GM23338 (cell line): ENCODE data around the gene FEM1A. TPM values are rescaled to one million over a fixed set of nuclear protein-coding genes. Genes with fewer than 3 reads are reported as not detected.
"Not testable (repeated sequence)": the region's sequence is repeated elsewhere in the genome, so short reads cannot be mapped to it uniquely, and the experiment has no call there.

Experiments used
- ATAC-seq: fragments of 200-7000 bp; cut with Tn5 transposase; 3 replicates; pipeline ENCODE4 v1.9.1; 2020
- DNase-seq: peaks from one replicate; pipeline ENCODE4 v3.0.0-alpha.2; 2015; ENCODE audit warnings: low spot score
- H2AFZ ChIP-seq: fragments of 200-600 bp; sonication (generic); 2 replicates; pipeline ENCODE4 v1.8.0; 2016; ENCODE audit warnings: antibody characterized with exemption, mild to moderate bottlenecking, moderate library complexity
- H3F3A ChIP-seq: fragments of 200-600 bp; sonication (generic); replicated peaks from 2 replicates; pipeline ENCODE4 v1.8.0; 2017; ENCODE audit warnings: antibody characterized with exemption, mixed run types, low read depth
- H3K27ac ChIP-seq: fragments of 200-600 bp; sonication (generic); 2 replicates; pipeline ENCODE4 v1.6.1; 2016; ENCODE audit warnings: low read depth
- H3K27me3 ChIP-seq: fragments of 200-600 bp; sonication (generic); 2 replicates; pipeline ENCODE4 v1.8.0; 2016; ENCODE audit warnings: mild to moderate bottlenecking, mixed run types, moderate library complexity; ENCODE audit not compliant: insufficient read depth
- H3K36me3 ChIP-seq: fragments of 200-600 bp; sonication (generic); 2 replicates; pipeline ENCODE4 v1.8.0; 2016; ENCODE audit warnings: mild to moderate bottlenecking; ENCODE audit not compliant: insufficient read depth
- H3K4me1 ChIP-seq: fragments of 200-600 bp; sonication (generic); 2 replicates; pipeline ENCODE4 v1.8.0; 2016; ENCODE audit warnings: mild to moderate bottlenecking, moderate library complexity; ENCODE audit not compliant: insufficient read depth
- H3K4me2 ChIP-seq: fragments of 200-600 bp; sonication (generic); 2 replicates; pipeline ENCODE4 v1.7.1; 2017; ENCODE audit warnings: mixed run types
- H3K4me3 ChIP-seq: fragments of 200-600 bp; sonication (generic); 2 replicates; pipeline ENCODE4 v1.6.1; 2016; ENCODE audit warnings: mixed run types
- H3K79me2 ChIP-seq: fragments of 200-600 bp; sonication (generic); replicated peaks from 2 replicates; pipeline ENCODE4 v1.8.0; 2017; ENCODE audit warnings: mild to moderate bottlenecking; ENCODE audit not compliant: insufficient read depth
- H3K9me2 ChIP-seq: fragments of 200-600 bp; sonication (generic); 2 replicates; pipeline ENCODE4 v1.8.0; 2017; ENCODE audit not compliant: insufficient read depth
- H4K20me1 ChIP-seq: fragments of 200-600 bp; sonication (generic); replicated peaks from 2 replicates; pipeline ENCODE4 v1.8.0; 2017; ENCODE audit warnings: mild to moderate bottlenecking; ENCODE audit not compliant: insufficient read depth
- H3K27ac Mint-ChIP-seq: 2 replicates; pipeline ENCODE4 v1.8.0; 2020; ENCODE audit warnings: inconsistent platforms, mild to moderate bottlenecking, moderate library complexity, mixed read lengths
- H3K27me3 Mint-ChIP-seq: 3 replicates; pipeline ENCODE4 v1.8.0; 2022; ENCODE audit warnings: low read depth, mild to moderate bottlenecking, moderate library complexity, mixed read lengths, inconsistent platforms; ENCODE audit not compliant: insufficient read depth, poor library complexity
- H3K36me3 Mint-ChIP-seq: 3 replicates; pipeline ENCODE4 v1.8.0; 2021; ENCODE audit warnings: low read depth, mild to moderate bottlenecking, inconsistent platforms, moderate library complexity, mixed read lengths
- H3K4me1 Mint-ChIP-seq: 3 replicates; pipeline ENCODE4 v1.8.0; 2020; ENCODE audit warnings: mild to moderate bottlenecking, inconsistent platforms, mixed read lengths
- H3K4me3 Mint-ChIP-seq: 3 replicates; pipeline ENCODE4 v1.8.0; 2021; ENCODE audit warnings: moderate library complexity, mild to moderate bottlenecking, inconsistent platforms, mixed read lengths
- H3K9me3 Mint-ChIP-seq: 3 replicates; pipeline ENCODE4 v1.8.0; 2020; ENCODE audit warnings: moderate library complexity, mild to moderate bottlenecking, inconsistent platforms, mixed read lengths
- EZH2 ChIP-seq: fragments of 200-600 bp; sonication (generic); IDR thresholded peaks from one replicate; pipeline ENCODE4 v1.8.0; 2017; ENCODE audit warnings: antibody characterized with exemption, mild to moderate bottlenecking, low read depth; ENCODE audit not compliant: unreplicated experiment
- NANOG ChIP-seq: IDR thresholded peaks from 2 replicates; pipeline ENCODE4 v1.6.1; 2016; ENCODE audit warnings: antibody characterized with exemption, borderline replicate concordance
- STAT1 ChIP-seq: IDR thresholded peaks from one replicate; pipeline ENCODE4 v1.6.1; 2016; ENCODE audit warnings: antibody characterized with exemption; ENCODE audit not compliant: unreplicated experiment
- ZNF331 ChIP-seq: fragments of 250-450 bp; sonication (Bioruptor Pico); IDR thresholded peaks from 2 replicates; pipeline ENCODE4 v1.5.0; 2020; ENCODE audit warnings: low read depth, mild to moderate bottlenecking, moderate library complexity
- polyA plus RNA-seq: library from polyadenylated mRNA; unstranded; fragments of >200 nt; fragmentation: Nextera tagmentation; extraction: Ambion mirVana; gene quantifications from 2 replicates; pipeline ENCODE4 v1.2.1, GENCODE V29; 2016
- total RNA-seq: library from RNA; depleted of rRNA; stranded (reverse); fragments of >200 nt; shearing (Covaris generic); gene quantifications from 2 replicates; pipeline ENCODE4 v1.2.3, GENCODE V29; 2014
- TF ChIP-seq, protein P1 (sequence below): IDR thresholded peaks from one replicate; pipeline ENCODE4 v1.6.1; 2018; ENCODE audit warnings: antibody characterized with exemption; ENCODE audit not compliant: unreplicated experiment
- TF ChIP-seq, protein P2 (sequence below): fragments of 250-450 bp; sonication (Bioruptor Pico); IDR thresholded peaks from 2 replicates; pipeline ENCODE4 v1.5.0; 2020; ENCODE audit warnings: mild to moderate bottlenecking, moderate library complexity

Gene FEM1A
- total and polyA plus RNA-seq, 2 experiments from 2014 or later, result 0.87 to 16.5 TPM

- Mint-ChIP-seq H3K4me3 (no peak overlapping the region; the same call in 2 of the 3 replicates), H3K36me3 (no peaks in the 10 kb centered on the region; the same call in 2 of the 3 replicates), H3K9me3 (peaks cover 2% of the 10 kb centered on the region; the same call in 1 of the 3 replicates), H3K4me1 (peaks cover 12% of the 10 kb centered on the region), H3K27ac (no peak overlapping the region), H3K27me3 (peaks cover 3% of the 10 kb centered on the region)
- Histone ChIP-seq H3K79me2 (no peaks in the 10 kb centered on the region), H2AFZ (no peak overlapping the region), H3F3A (no peaks in the 10 kb centered on the region), H3K4me3 (no peak overlapping the region), H3K36me3 (no peaks in the 10 kb centered on the region; the same call in 1 of the 2 replicates), H3K27ac (no peak overlapping the region), H3K4me1 (peaks cover 7% of the 10 kb centered on the region), H3K27me3 (no peaks in the 10 kb centered on the region), H3K9me2 (no peaks in the 10 kb centered on the region), H3K4me2 (no peak overlapping the region), H4K20me1 (no peaks in the 10 kb centered on the region)
- TF ChIP-seq EZH2, result no peak
- ATAC-seq, result no peak
- no peak for DNase-seq
These were observed 46.9 kb upstream of the FEM1A start for GRCh38 chr19:4744451-4745174.

DNA sequence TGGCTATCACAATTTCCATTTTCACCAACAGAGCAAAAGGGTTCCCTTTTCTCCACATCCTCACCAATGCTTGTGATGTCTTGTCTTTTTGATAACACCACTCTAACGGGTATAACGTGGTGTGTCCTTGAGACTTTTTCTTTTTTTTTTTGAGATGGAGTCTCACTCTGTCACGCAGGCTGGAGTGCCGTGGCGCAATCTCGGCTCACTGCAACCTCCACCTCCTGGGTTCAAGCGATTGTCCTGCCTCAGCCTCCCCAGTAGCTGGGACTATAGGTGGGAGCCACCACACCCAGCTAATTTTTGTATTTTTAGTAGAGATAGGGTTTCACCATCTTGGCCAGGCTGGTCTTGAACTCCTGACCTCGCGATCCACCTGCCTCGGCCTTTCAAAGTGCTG, 46.4 kb upstream of the FEM1A start:
- not testable (repeated sequence) for ATAC-seq, H3K9me2 ChIP-seq, H3F3A ChIP-seq, H3K4me1 ChIP-seq, H3K27ac Mint-ChIP-seq, DNase-seq, H2AFZ ChIP-seq, H3K4me2 ChIP-seq, H3K9me3 Mint-ChIP-seq, H3K4me3 ChIP-seq, H3K36me3 Mint-ChIP-seq, H3K36me3 ChIP-seq, H4K20me1 ChIP-seq, H3K27me3 Mint-ChIP-seq, H3K27me3 ChIP-seq, H3K27ac ChIP-seq, H3K79me2 ChIP-seq, H3K4me3 Mint-ChIP-seq
- H3K4me1 Mint-ChIP-seq, result peaks cover 12% of the 10 kb centered on the region

DNA sequence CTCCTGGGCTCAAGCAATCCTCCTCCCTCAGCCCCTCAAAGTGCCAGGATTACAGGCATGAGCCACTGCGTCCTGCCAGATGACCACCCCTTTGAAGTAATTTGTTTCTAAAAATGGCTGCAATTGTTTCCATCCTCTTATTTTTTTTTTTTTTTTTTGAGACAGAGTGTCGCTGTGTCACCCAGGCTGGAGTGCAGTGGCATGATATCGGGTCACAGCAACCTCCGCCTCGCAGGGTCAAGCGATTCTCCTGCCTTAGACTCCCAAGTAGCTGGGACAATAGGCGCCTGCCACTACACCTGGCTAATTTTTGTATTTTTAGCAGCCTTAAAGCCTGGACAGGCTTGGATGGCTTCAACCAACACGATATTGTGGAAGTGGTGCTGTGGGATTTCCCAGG, 45.5 kb upstream of the FEM1A start:
- Mint-ChIP-seq H3K4me3 (no peak overlapping the region), H3K9me3 (peaks cover 2% of the 10 kb centered on the region; the same call in 1 of the 3 replicates), H3K36me3 (no peaks in the 10 kb centered on the region; the same call in 2 of the 3 replicates), H3K27me3 (peaks cover 4% of the 10 kb centered on the region), H3K27ac (no peak overlapping the region), H3K4me1 (peaks cover 12% of the 10 kb centered on the region)
- Histone ChIP-seq H3K4me3 (no peak overlapping the region), H2AFZ (no peak overlapping the region), H3K27ac (no peak overlapping the region), H3F3A (no peaks in the 10 kb centered on the region), H3K4me2 (no peak overlapping the region), H3K9me2 (no peaks in the 10 kb centered on the region), H3K79me2 (no peaks in the 10 kb centered on the region), H3K4me1 (peaks cover 7% of the 10 kb centered on the region), H3K36me3 (no peaks in the 10 kb centered on the region; the same call in 1 of the 2 replicates), H4K20me1 (no peaks in the 10 kb centered on the region), H3K27me3 (no peaks in the 10 kb centered on the region)
- TF ChIP-seq, protein P1, sequence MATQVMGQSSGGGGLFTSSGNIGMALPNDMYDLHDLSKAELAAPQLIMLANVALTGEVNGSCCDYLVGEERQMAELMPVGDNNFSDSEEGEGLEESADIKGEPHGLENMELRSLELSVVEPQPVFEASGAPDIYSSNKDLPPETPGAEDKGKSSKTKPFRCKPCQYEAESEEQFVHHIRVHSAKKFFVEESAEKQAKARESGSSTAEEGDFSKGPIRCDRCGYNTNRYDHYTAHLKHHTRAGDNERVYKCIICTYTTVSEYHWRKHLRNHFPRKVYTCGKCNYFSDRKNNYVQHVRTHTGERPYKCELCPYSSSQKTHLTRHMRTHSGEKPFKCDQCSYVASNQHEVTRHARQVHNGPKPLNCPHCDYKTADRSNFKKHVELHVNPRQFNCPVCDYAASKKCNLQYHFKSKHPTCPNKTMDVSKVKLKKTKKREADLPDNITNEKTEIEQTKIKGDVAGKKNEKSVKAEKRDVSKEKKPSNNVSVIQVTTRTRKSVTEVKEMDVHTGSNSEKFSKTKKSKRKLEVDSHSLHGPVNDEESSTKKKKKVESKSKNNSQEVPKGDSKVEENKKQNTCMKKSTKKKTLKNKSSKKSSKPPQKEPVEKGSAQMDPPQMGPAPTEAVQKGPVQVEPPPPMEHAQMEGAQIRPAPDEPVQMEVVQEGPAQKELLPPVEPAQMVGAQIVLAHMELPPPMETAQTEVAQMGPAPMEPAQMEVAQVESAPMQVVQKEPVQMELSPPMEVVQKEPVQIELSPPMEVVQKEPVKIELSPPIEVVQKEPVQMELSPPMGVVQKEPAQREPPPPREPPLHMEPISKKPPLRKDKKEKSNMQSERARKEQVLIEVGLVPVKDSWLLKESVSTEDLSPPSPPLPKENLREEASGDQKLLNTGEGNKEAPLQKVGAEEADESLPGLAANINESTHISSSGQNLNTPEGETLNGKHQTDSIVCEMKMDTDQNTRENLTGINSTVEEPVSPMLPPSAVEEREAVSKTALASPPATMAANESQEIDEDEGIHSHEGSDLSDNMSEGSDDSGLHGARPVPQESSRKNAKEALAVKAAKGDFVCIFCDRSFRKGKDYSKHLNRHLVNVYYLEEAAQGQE, result no peak
- TF ChIP-seq, protein P2, sequence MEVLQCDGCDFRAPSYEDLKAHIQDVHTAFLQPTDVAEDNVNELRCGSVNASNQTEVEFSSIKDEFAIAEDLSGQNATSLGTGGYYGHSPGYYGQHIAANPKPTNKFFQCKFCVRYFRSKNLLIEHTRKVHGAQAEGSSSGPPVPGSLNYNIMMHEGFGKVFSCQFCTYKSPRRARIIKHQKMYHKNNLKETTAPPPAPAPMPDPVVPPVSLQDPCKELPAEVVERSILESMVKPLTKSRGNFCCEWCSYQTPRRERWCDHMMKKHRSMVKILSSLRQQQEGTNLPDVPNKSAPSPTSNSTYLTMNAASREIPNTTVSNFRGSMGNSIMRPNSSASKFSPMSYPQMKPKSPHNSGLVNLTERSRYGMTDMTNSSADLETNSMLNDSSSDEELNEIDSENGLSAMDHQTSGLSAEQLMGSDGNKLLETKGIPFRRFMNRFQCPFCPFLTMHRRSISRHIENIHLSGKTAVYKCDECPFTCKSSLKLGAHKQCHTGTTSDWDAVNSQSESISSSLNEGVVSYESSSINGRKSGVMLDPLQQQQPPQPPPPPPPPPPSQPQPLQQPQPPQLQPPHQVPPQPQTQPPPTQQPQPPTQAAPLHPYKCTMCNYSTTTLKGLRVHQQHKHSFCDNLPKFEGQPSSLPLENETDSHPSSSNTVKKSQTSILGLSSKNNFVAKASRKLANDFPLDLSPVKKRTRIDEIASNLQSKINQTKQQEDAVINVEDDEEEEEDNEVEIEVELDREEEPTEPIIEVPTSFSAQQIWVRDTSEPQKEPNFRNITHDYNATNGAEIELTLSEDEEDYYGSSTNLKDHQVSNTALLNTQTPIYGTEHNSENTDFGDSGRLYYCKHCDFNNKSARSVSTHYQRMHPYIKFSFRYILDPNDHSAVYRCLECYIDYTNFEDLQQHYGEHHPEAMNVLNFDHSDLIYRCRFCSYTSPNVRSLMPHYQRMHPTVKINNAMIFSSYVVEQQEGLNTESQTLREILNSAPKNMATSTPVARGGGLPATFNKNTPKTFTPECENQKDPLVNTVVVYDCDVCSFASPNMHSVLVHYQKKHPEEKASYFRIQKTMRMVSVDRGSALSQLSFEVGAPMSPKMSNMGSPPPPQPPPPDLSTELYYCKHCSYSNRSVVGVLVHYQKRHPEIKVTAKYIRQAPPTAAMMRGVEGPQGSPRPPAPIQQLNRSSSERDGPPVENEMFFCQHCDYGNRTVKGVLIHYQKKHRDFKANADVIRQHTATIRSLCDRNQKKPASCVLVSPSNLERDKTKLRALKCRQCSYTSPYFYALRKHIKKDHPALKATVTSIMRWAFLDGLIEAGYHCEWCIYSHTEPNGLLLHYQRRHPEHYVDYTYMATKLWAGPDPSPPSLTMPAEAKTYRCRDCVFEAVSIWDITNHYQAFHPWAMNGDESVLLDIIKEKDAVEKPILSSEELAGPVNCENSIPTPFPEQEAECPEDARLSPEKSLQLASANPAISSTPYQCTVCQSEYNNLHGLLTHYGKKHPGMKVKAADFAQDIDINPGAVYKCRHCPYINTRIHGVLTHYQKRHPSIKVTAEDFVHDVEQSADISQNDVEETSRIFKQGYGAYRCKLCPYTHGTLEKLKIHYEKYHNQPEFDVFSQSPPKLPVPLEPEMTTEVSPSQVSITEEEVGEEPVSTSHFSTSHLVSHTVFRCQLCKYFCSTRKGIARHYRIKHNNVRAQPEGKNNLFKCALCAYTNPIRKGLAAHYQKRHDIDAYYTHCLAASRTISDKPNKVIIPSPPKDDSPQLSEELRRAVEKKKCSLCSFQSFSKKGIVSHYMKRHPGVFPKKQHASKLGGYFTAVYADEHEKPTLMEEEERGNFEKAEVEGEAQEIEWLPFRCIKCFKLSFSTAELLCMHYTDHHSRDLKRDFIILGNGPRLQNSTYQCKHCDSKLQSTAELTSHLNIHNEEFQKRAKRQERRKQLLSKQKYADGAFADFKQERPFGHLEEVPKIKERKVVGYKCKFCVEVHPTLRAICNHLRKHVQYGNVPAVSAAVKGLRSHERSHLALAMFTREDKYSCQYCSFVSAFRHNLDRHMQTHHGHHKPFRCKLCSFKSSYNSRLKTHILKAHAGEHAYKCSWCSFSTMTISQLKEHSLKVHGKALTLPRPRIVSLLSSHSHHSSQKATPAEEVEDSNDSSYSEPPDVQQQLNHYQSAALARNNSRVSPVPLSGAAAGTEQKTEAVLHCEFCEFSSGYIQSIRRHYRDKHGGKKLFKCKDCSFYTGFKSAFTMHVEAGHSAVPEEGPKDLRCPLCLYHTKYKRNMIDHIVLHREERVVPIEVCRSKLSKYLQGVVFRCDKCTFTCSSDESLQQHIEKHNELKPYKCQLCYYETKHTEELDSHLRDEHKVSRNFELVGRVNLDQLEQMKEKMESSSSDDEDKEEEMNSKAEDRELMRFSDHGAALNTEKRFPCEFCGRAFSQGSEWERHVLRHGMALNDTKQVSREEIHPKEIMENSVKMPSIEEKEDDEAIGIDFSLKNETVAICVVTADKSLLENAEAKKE (CRISPR knock-in tag), result no peak
- TF ChIP-seq ZNF331 (CRISPR knock-in tag), result no peak
- TF ChIP-seq NANOG, result no peak
- no peak for TF ChIP-seq EZH2
- no peak for TF ChIP-seq STAT1
- no peak for DNase-seq
- no peak for ATAC-seq
